Measurements from ENCODE around the gene DNTT.

DNA sequence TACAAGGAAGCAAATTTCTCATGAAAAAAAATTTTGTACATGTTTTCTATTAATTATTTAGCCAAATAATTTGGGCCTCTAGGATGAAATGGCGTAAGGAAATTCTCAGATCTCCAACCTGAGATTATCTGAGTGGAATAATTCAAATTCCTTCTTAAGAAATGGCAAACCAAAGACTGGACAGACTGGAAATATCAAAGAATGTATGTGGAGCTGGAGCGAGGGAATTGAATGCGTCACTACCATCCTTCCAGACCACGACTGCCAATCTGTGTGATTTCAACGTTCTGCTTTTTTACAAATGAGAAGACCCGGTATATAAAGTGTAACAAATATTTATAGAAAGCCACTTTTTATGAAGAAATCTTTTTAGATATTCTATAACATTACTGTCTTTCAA, 20.5 kb upstream of the DNTT start:
- TF ChIP-seq, protein P1, sequence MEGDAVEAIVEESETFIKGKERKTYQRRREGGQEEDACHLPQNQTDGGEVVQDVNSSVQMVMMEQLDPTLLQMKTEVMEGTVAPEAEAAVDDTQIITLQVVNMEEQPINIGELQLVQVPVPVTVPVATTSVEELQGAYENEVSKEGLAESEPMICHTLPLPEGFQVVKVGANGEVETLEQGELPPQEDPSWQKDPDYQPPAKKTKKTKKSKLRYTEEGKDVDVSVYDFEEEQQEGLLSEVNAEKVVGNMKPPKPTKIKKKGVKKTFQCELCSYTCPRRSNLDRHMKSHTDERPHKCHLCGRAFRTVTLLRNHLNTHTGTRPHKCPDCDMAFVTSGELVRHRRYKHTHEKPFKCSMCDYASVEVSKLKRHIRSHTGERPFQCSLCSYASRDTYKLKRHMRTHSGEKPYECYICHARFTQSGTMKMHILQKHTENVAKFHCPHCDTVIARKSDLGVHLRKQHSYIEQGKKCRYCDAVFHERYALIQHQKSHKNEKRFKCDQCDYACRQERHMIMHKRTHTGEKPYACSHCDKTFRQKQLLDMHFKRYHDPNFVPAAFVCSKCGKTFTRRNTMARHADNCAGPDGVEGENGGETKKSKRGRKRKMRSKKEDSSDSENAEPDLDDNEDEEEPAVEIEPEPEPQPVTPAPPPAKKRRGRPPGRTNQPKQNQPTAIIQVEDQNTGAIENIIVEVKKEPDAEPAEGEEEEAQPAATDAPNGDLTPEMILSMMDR (IDR thresholded peaks at IDR 0.05): no peak
- TF ChIP-seq POLR2A (IDR thresholded peaks at IDR 0.05): no peak

All from testis (tissue), 2 donors.